A673 (cell line): ENCODE data around the gene SIK2. TPM values are rescaled to one million over a fixed set of nuclear protein-coding genes. Genes with fewer than 3 reads are reported as not detected.
"Not testable (repeated sequence)": the region's sequence is repeated elsewhere in the genome, so short reads cannot be mapped to it uniquely, and the experiment has no call there.

Experiments used
- BruUV-seq: library from RNA; stranded (reverse); fragments of 400-500 nt; replicated peaks from 2 replicates; lab custom pipeline; 2021; lab: Mats Ljungman, UMichigan
- CTCF ChIA-PET: fragments of 300-600 bp; sonication (Branson Sonifier 250); formaldehyde crosslinking; loops from one replicate; lab custom pipeline; 2022; ENCODE audit warnings: antibody characterized with exemption; lab: Charles Lee
- POLR2A ChIA-PET: fragments of 300-600 bp; sonication (Branson Sonifier 250); formaldehyde crosslinking; loops from one replicate; lab custom pipeline; 2022; ENCODE audit warnings: antibody characterized with exemption; ENCODE audit not compliant: low non-redundant PET; lab: Charles Lee
- DNase-seq: peaks from one replicate; pipeline ENCODE4 v3.0.0-alpha.2; 2015; ENCODE audit warnings: low spot score
- H3K27ac ChIP-seq: fragments of 200-600 bp; sonication (generic); 2 replicates; pipeline ENCODE4 v1.5.1; 2016; ENCODE audit warnings: mixed run types, low read depth, mild to moderate bottlenecking, mixed read lengths, antibody characterized with exemption, low read length; ENCODE audit not compliant: poor library complexity, severe bottlenecking
- H3K27me3 ChIP-seq: fragments of 200-600 bp; sonication (generic); replicated peaks from 2 replicates; pipeline ENCODE4 v1.6.1; 2017; ENCODE audit warnings: mixed run types, low read depth, mild to moderate bottlenecking, mixed read lengths, antibody characterized with exemption, low read length; ENCODE audit not compliant: insufficient read depth, poor library complexity
- H3K36me3 ChIP-seq: fragments of 200-600 bp; sonication (generic); 2 replicates; pipeline ENCODE4 v1.6.1; 2016; ENCODE audit warnings: mixed run types, mild to moderate bottlenecking, mixed read lengths, antibody characterized with exemption, low read length; ENCODE audit not compliant: insufficient read depth, poor library complexity, severe bottlenecking
- H3K4me1 ChIP-seq: fragments of 200-600 bp; sonication (generic); 2 replicates; pipeline ENCODE4 v1.6.1; 2017; ENCODE audit warnings: mixed run types, mild to moderate bottlenecking, mixed read lengths, antibody characterized with exemption, low read length; ENCODE audit not compliant: insufficient read depth, poor library complexity, severe bottlenecking
- H3K4me3 ChIP-seq: fragments of 200-600 bp; sonication (generic); 2 replicates; pipeline ENCODE4 v1.5.1; 2016; ENCODE audit warnings: low read depth, mixed run types, mild to moderate bottlenecking, mixed read lengths, low read length; ENCODE audit not compliant: poor library complexity, severe bottlenecking
- H3K9me3 ChIP-seq: fragments of 200-600 bp; sonication (generic); 2 replicates; pipeline ENCODE4 v1.6.1; 2016; ENCODE audit warnings: mixed run types, low read depth, mild to moderate bottlenecking, mixed read lengths, antibody characterized with exemption, low read length; ENCODE audit not compliant: poor library complexity, severe bottlenecking
- EZH2 ChIP-seq: fragments of 200-600 bp; sonication (generic); IDR thresholded peaks from 2 replicates; pipeline ENCODE4 v1.6.1; 2017; ENCODE audit warnings: borderline replicate concordance, low read depth, mild to moderate bottlenecking, mixed read lengths, antibody characterized with exemption, low read length; ENCODE audit not compliant: poor library complexity, severe bottlenecking
- intact Hi-C: fragments of 100-400 bp; cut with micrococcal nuclease; formaldehyde crosslinking; loops from one replicate; pipeline ENCODE4 v1.10.0; 2022; ENCODE audit not compliant: unreplicated experiment
- total RNA-seq: library from RNA; stranded (reverse); gene quantifications from 2 replicates; pipeline ENCODE4 v1.2.3, GENCODE V29; 2021
- TF ChIP-seq, protein P1 (sequence below): fragments of 300-800, 200-600 bp; sonication (generic); conservative IDR thresholded peaks from 2 replicates; pipeline ENCODE4 v1.5.1; 2017; ENCODE audit warnings: low read depth, mild to moderate bottlenecking, antibody characterized with exemption, low read length, moderate library complexity, mixed read lengths

The SIK2 gene
- total RNA-seq, 1 experiment from 2014 or later: 18.7 TPM

- Histone ChIP-seq H3K36me3 (peaks cover 7% of the 10 kb centered on the region), H3K4me1 (peaks cover 11% of the 10 kb centered on the region), H3K9me3 (no peaks in the 10 kb centered on the region), H3K27me3 (no peaks in the 10 kb centered on the region), H3K4me3 (no peak overlapping the region), H3K27ac (no peak overlapping the region)
- intact Hi-C loops: no loop called here
- ChIA-PET CTCF (no interaction called here), POLR2A (no interaction called here)
- DNase-seq: no peak
- BruUV-seq: no TSS peak
- no peak for TF ChIP-seq EZH2
- TF ChIP-seq, protein P1, sequence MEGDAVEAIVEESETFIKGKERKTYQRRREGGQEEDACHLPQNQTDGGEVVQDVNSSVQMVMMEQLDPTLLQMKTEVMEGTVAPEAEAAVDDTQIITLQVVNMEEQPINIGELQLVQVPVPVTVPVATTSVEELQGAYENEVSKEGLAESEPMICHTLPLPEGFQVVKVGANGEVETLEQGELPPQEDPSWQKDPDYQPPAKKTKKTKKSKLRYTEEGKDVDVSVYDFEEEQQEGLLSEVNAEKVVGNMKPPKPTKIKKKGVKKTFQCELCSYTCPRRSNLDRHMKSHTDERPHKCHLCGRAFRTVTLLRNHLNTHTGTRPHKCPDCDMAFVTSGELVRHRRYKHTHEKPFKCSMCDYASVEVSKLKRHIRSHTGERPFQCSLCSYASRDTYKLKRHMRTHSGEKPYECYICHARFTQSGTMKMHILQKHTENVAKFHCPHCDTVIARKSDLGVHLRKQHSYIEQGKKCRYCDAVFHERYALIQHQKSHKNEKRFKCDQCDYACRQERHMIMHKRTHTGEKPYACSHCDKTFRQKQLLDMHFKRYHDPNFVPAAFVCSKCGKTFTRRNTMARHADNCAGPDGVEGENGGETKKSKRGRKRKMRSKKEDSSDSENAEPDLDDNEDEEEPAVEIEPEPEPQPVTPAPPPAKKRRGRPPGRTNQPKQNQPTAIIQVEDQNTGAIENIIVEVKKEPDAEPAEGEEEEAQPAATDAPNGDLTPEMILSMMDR: no peak
These were observed 113.0 kb downstream of the SIK2 start for GRCh38 chr11:111715142-111715816.

GRCh38 chr11:111717660-111718059, 115.4 kb downstream of the SIK2 start:
- H3K9me3 ChIP-seq, DNase-seq, H3K27ac ChIP-seq, BruUV-seq, H3K4me3 ChIP-seq, CTCF ChIA-PET, POLR2A ChIA-PET, H3K27me3 ChIP-seq, intact Hi-C loops: not testable (repeated sequence)
- Histone ChIP-seq H3K36me3 (peaks cover 28% of the 10 kb centered on the region), H3K4me1 (peaks cover 11% of the 10 kb centered on the region)

- Histone ChIP-seq H3K4me3 (no peak overlapping the region), H3K4me1 (peaks cover 11% of the 10 kb centered on the region), H3K36me3 (peaks cover 34% of the 10 kb centered on the region), H3K27me3 (no peaks in the 10 kb centered on the region), H3K27ac (no peak overlapping the region), H3K9me3 (no peaks in the 10 kb centered on the region)
- intact Hi-C loops: no loop called here
- peak; percentile 32 for DNase-seq
- CTCF ChIA-PET: no interaction called here
- BruUV-seq: no TSS peak
- no peak for TF ChIP-seq EZH2
- POLR2A ChIA-PET: no interaction called here
These were observed 116.2 kb downstream of the SIK2 start for GRCh38 chr11:111718436-111718835.

GRCh38 chr11:111718859-111719258, 116.6 kb downstream of the SIK2 start:
- intact Hi-C loops: no loop called here
- peak; percentile 64 for DNase-seq
- POLR2A ChIA-PET: no interaction called here

More at GRCh38 chr11:111718859-111719258, 116.6 kb downstream of the SIK2 start:
- H3K27ac ChIP-seq: no peak overlapping the region
- no TSS peak for BruUV-seq
- CTCF ChIA-PET: no interaction called here
- peaks cover 35% of the 10 kb centered on the region for H3K36me3 ChIP-seq
- TF ChIP-seq, protein P1: no peak
- no peak for TF ChIP-seq EZH2
- H3K9me3 ChIP-seq: no peaks in the 10 kb centered on the region
- H3K27me3 ChIP-seq: no peaks in the 10 kb centered on the region
- H3K4me3 ChIP-seq: no peak overlapping the region
- H3K4me1 ChIP-seq: peaks cover 11% of the 10 kb centered on the region
